Left renal pelvis (tissue), 4 donors: ENCODE measurements around the gene SPAG8. TPM values are rescaled to one million over a fixed set of nuclear protein-coding genes. Genes with fewer than 3 reads are reported as not detected.
A peak's percentile ranks its signal among the peaks of the same experiment; 100 is the strongest.

Experiments
- DNase-seq, 4 donors: peaks; one replicate each; pipeline ENCODE4 v3.0.0-alpha.2; 2013; ENCODE audit warnings: low read depth in 4 of 4, low spot score in 3 of 4
- polyA plus RNA-seq, 4 donors: library from polyadenylated mRNA; unstranded; fragments of 120-200 nt; gene quantifications; one replicate each; pipeline ENCODE4 v1.2.1, GENCODE V29; 2013; ENCODE audit not compliant: insufficient read length in 4 of 4

The SPAG8 gene
- polyA plus RNA-seq, 4 donors: 2.9 to 7.2 (median 5.7) TPM

DNA sequence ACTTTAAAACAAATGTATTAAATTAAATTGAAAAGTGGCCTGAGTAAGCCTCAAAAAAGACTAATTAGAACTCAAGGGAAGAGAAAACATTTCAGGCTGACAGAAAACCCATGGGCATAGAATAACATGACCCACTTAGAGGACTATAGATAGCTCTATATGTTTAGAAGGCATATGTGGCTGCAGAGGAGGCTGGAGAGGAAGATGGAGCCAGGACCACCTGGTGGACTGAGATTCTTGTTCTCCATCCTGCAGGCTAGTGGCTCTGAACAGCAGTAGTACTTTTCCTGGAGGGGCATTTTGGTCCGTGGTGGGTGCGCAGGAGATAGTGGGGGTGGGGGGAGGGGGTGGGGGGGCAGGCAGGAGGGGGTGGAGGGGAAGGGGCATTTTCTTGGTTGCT lies 31.0 kb downstream of the SPAG8 start:
- DNase-seq: no peak

DNA sequence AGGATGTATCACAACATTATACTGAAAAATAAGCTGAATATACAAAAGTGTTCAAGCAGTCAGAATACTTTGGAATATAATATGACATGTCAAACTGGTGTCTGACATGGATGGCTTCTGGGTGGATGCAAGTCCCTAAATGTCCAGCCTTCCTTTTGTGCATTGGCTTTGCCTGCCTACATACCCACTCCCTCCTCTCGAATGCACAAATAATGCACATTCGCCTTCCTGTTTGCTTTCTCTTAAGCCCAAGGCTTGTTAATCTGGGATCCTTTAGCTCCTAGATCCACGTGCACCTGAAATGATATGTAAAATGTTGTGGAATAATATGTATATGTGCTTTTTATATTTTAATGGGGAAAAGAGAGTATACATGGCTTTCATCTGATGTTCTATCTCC lies 33.6 kb downstream of the SPAG8 start:
- no peak for DNase-seq

DNA sequence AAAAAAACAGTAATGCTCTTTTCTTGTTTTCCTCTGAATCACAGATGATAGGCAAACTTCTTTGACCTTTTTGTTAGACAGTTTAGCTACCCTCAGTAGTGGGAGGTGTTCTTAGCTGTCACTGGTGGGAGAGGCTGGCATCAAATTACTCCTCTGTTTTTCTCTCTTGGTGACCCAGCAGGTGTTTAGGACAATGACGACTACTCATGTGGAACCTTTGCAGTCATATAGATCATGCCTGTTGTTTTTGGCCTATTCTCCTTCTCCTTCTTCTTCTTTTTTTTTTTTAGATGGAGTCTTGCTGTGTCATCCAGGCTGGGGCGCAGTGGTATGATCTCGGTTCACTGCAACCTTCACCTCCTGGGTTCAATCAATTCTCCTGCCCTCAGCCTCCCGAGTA lies 36.0 kb downstream of the SPAG8 start:
- peak in 1 of 4 donors; percentile 36 for DNase-seq

DNA sequence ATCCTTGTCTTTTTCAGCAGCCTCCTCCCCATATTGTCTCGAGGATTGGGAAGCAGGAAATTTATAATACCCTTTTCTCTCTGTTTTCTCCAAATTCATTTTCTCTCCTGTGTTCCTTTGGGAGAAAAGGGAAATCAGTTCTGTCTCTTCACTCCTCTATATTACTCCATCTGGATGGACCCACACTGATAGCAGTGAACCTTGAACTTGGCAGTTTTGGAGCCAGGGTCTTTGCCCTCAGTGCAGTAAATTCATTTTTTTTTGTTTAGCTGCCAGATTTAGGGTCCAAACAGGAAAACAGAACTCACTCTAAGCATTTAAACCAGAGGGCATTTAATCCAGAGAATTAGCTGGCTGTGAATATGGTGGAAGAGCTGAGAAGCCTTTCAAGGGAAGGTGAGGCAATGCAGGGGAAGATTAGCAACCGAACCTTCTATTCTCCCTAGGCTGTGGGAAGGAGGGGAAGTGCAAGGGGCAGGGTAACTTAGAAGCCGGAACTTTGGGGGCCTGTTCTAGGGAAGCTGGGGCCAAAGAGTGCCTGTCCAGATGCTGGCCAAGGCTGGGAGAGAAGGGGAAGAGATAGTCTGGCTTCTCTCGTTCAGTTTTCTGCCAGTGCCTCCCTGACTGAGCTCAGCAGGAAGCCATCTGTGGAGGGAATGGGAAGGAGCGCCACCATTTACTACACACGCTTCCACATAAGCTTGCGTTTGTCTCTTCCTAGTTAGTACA lies 37.0 kb downstream of the SPAG8 start:
- DNase-seq: no peak

DNA sequence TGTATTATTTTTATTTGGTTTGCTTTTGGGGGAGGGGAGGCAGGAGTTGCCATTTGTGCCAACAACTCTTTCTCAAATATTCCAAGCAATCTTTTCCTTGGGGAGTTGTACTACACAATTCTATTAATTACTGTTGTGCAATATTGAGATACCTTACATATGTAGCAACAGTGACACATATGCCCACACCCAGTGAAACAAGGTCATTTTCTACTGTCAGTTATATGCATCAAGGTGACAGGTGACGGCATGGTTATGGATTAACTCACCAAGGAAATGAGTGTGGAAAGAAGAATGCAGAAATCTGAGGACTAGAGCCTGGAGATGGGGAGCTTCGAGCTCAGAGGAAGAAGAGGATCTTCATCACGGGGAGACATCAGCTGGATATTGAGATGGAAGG lies 40.1 kb downstream of the SPAG8 start:
- DNase-seq: no peak

DNA sequence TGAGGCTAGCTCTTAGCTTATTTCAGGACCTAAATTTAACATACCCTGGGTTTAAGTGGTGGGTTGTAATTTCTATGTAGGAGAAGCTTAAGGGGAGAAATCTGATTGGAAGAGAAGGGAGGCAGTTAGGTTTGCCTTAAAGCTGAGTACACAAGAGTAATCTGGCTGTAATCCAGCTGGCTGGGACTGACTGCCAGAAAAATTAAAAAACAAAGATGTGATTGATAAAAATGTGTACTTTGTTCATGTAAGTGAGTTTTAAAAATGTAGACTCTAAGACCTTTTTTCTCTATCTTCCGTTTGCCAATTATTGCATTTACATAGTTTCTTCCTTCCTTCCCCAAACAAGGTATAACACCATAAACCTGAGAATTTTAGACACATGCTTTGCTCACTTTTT lies 40.5 kb downstream of the SPAG8 start:
- no peak for DNase-seq

DNA sequence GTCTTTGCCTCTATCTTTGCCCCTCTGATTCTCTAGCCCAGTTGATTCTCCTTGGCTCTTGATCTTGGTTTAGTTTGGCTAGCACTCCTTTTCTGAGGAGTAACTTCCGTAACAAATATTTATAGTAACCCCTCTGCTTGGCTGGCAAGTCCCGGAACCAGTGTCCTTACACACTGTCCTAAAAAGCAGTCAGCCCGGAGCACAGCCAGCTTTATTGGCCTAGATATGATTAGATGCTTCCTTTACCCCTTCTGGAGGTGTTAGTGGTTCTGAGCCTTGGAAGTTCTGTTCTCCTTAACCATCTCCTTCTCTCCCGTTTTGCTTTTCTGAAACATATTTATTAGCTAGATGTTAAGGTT lies 41.0 kb downstream of the SPAG8 start:
- DNase-seq: no peak

DNA sequence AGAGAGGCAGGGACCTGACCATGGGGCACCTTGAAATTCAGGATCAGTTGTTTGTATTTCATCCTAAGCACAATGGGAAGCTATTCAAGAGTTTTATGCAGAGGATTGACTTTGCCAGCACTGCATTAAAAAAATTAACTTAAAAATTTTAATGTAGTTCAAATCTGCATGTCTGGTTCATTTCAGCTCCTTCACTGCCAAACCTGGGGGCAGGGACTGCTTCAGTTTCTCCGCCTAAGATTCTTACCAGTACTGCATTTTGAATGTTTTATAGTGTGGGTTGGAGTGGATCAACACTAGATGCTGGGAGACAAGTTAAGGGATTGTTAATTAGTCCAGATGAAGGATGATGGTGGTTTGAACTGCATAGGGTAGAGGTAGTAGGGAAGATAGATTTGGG lies 42.3 kb downstream of the SPAG8 start:
- DNase-seq: no peak

DNA sequence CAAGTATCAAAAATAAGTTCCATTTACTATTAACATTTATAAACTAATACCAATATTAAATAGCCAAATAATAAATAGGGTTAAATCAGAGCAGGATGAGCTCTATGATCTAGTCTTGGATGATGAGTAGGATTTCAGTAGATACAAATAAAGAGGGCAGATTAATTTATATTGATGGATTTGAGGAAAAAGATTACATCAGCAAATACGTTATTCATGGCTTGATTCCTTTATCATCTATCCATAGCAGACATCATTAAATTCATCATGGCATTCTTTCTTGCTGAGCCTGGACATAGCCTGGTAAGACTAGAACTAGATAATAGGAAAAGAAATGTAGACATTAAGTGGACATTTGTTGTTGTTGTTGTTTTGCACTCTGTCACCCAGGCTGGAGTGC lies 44.6 kb downstream of the SPAG8 start:
- DNase-seq: no peak

DNA sequence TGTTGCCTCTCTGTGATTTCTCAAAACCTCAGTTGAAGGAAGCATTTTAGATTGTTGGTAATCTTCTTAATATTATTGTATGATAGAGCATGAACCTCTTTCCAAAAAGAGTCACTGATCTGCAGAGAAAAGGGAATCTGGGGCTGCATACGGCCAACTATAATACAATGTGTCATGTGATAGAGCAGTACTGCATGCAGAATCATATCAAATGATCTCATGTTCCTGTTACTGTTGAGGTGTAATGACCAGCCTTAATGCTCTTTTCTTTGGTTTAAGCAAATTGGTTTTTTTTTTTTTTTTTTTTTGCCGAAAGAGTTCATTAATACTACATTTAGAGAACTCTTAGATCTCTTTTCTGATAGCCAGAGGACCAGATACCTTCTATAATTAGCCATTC lies 45.1 kb downstream of the SPAG8 start:
- no peak for DNase-seq

DNA sequence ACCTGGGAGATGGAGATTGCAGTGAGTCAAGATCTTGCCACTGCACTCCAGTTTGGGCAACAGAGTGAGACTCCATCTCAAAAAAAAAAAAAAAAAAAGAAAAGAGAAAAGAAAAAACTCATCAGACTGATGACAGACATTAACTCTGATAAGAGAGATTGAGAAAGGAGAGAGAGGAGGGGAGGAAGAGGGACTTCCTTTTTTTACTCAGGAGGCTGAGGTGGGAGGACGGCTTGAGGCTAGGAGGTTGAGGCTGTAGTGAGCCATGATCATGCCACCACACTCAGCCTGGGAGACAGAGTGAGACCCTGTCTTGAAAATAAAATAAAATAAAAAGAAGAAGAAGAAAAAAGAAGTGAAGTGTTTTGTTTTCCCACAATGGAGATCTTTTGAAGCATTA lies 48.3 kb downstream of the SPAG8 start:
- DNase-seq: no peak

DNA sequence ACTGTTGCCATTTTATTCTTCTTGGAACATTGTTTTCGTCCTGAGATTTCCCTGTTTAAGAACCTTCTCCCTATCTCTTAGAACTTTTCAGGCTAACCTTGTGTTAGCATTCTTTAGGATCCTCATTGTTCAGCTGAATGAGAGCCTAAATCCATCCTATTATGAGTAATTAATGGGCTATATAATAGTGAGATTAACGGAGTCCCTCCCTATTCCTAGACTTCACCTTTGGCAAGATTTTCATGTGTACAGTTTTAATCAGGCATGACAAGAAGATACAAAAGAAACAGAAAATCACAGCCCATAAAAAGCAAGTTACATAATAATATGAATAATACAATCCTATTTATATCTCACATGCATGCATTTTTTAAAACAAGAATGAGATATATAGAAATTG lies 48.9 kb downstream of the SPAG8 start:
- DNase-seq: no peak

DNA sequence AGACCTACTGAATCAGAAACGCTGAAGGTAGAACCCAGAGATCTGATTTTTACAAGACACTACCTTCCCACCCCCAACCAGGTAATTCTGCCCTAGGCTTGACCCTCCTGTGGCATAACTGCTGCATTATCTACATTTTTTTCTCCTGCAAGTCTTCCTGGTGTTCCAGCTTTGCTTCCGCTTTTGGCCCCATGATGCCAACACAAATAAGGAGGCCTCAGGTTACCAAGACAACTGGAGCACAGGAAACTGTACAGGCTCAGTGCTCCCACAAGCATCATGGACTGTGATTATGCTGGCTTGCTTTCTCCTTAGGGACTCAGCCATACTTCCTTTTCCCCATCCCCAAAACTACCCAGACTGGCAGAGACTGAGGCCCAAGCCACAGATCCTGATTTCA lies 51.4 kb downstream of the SPAG8 start:
- no peak for DNase-seq

DNA sequence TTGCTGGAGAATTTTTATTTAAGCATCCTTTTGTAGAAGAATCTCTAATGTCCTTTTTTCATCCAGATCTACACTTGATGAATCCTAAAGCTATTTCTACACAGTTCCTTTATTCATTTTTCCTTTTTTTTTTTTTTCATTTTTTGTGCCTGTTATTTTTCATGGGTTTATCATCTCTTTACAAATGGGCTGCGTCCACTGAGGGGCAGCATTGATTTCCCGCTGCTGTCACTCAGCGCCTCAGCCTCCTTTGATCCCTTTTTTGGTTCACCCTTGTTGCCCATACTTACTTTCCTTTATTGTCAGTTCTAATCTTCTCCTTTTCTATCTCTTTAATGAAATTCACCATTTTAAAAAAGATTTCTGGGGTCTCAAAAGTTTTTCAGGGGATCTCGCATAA lies 52.3 kb downstream of the SPAG8 start:
- no peak for DNase-seq

Other genes with a start within 250 kb of the SPAG8 start
- gene TESK1, start 207.0 kb downstream of the SPAG8 start, polyA plus RNA-seq: 10 to 100 TPM; 33.4 to 49.4 (median 34.7) TPM
- gene CD72, start 193.8 kb downstream of the SPAG8 start, polyA plus RNA-seq: 1 to 10 TPM; 1.8 to 3.3 (median 2.2) TPM
- under 1 TPM in 2 of 4 donors, not detected in 2; 0.32 to 0.46 TPM for gene SIT1, start 161.3 kb downstream of the SPAG8 start, polyA plus RNA-seq
- gene RMRP, start 154.2 kb downstream of the SPAG8 start, polyA plus RNA-seq: 1 to 10 TPM in 1 of 4 donors, not detected in 3; 2.5 TPM
- 10 to 100 TPM; 15.5 to 21.2 (median 18.4) TPM for gene CCDC107, start 154.0 kb downstream of the SPAG8 start, polyA plus RNA-seq
- 10 to 100 TPM in 1 of 4 donors, 1 to 10 TPM in 3; 9.0 to 11.5 (median 9.8) TPM for gene ARHGEF39, start 147.1 kb downstream of the SPAG8 start, polyA plus RNA-seq
- 1 to 10 TPM in 1 of 4 donors, under 1 TPM in 3; 0.63 to 1.6 (median 0.73) TPM for gene CA9, start 138.3 kb downstream of the SPAG8 start, polyA plus RNA-seq
- 100 to 1,000 TPM; 150 to 285 (median 184) TPM for gene TPM2, start 122.3 kb downstream of the SPAG8 start, polyA plus RNA-seq
- 100 to 1,000 TPM; 141 to 173 (median 163) TPM for gene TLN1, start 80.1 kb downstream of the SPAG8 start, polyA plus RNA-seq
- 10 to 100 TPM; 33.8 to 43.0 (median 39.2) TPM for gene CREB3, start 79.6 kb downstream of the SPAG8 start, polyA plus RNA-seq
- gene GBA2, start 63.0 kb downstream of the SPAG8 start, polyA plus RNA-seq: 100 to 1,000 TPM in 2 of 4 donors, 10 to 100 TPM in 2; 62.5 to 131 (median 101) TPM
- gene RGP1, start 63.0 kb downstream of the SPAG8 start, polyA plus RNA-seq: 10 to 100 TPM; 25.7 to 28.2 (median 27.4) TPM
- gene MSMP, start 58.0 kb downstream of the SPAG8 start, polyA plus RNA-seq: not detected
- gene NPR2, start 20.7 kb downstream of the SPAG8 start, polyA plus RNA-seq: 10 to 100 TPM; 27.1 to 55.5 (median 30.6) TPM
- gene HINT2, start 2.8 kb upstream of the SPAG8 start, polyA plus RNA-seq: 10 to 100 TPM; 32.0 to 57.4 (median 53.8) TPM
- under 1 TPM; 0.11 to 0.35 (median 0.26) TPM for gene FAM221B, start 16.5 kb upstream of the SPAG8 start, polyA plus RNA-seq
- 10 to 100 TPM; 28.8 to 44.5 (median 30.5) TPM for gene TMEM8B, start 17.0 kb upstream of the SPAG8 start, polyA plus RNA-seq
- under 1 TPM in 1 of 4 donors, not detected in 3; 0.15 TPM for gene OR13J1, start 58.1 kb upstream of the SPAG8 start, polyA plus RNA-seq
- gene HRCT1, start 93.9 kb upstream of the SPAG8 start, polyA plus RNA-seq: 1 to 10 TPM in 1 of 4 donors, under 1 TPM in 2, not detected in 1; 0.21 to 3.3 (median 0.50) TPM
- gene SPAAR, start 97.2 kb upstream of the SPAG8 start, polyA plus RNA-seq: 1 to 10 TPM in 3 of 4 donors, under 1 TPM in 1; 0.71 to 1.5 (median 1.3) TPM
- not detected for gene OR2S2, start 145.9 kb upstream of the SPAG8 start, polyA plus RNA-seq
- 10 to 100 TPM; 26.6 to 66.7 (median 33.5) TPM for gene RECK, start 224.7 kb upstream of the SPAG8 start, polyA plus RNA-seq